Endodermal cell (in vitro differentiated cells): Measurements from ENCODE around the gene KIF26A. TPM values are rescaled to one million over a fixed set of nuclear protein-coding genes. Genes with fewer than 3 reads are reported as not detected.
"Not testable (repeated sequence)": the region's sequence is repeated elsewhere in the genome, so short reads cannot be mapped to it uniquely, and the experiment has no call there.

Experiments used
- DNase-seq: peaks from one replicate; pipeline ENCODE4 v3.0.0-alpha.2; 2017
- H3K27ac ChIP-seq: 2 replicates; pipeline ENCODE4 v1.5.1; 2013; ENCODE audit warnings: mild to moderate bottlenecking, low read depth, low read length, moderate library complexity
- H3K27me3 ChIP-seq: 2 replicates; pipeline ENCODE4 v1.6.1; 2013; ENCODE audit warnings: mild to moderate bottlenecking, low read length, moderate library complexity; ENCODE audit not compliant: insufficient read depth, control insufficient read depth, poor library complexity, severe bottlenecking
- H3K36me3 ChIP-seq: 2 replicates; pipeline ENCODE4 v1.7.0; 2013; ENCODE audit warnings: mild to moderate bottlenecking, low read length, moderate library complexity; ENCODE audit not compliant: control insufficient read depth, insufficient read depth
- H3K4me1 ChIP-seq: one replicate; pipeline ENCODE4 v1.7.0; 2013; ENCODE audit warnings: low read length; ENCODE audit not compliant: control insufficient read depth, insufficient read depth
- H3K4me3 ChIP-seq: 2 replicates; pipeline ENCODE4 v1.5.1; 2013; ENCODE audit warnings: mild to moderate bottlenecking, low read length, moderate library complexity
- H3K9ac ChIP-seq: 2 replicates; pipeline ENCODE4 v1.6.1; 2013; ENCODE audit warnings: mild to moderate bottlenecking, low read length, moderate library complexity; ENCODE audit not compliant: poor library complexity, severe bottlenecking; ENCODE audit errors: extremely low read depth
- H3K9me3 ChIP-seq: 2 replicates; pipeline ENCODE4 v1.6.1; 2013; ENCODE audit warnings: mild to moderate bottlenecking, low read length, moderate library complexity; ENCODE audit not compliant: control insufficient read depth
- H3K27ac Mint-ChIP-seq: 2 replicates; pipeline ENCODE4 v1.8.0; 2020; ENCODE audit warnings: mixed read lengths
- H3K27me3 Mint-ChIP-seq: 2 replicates; pipeline ENCODE4 v1.8.0; 2021; ENCODE audit warnings: mild to moderate bottlenecking, mixed read lengths; ENCODE audit not compliant: insufficient read depth
- H3K36me3 Mint-ChIP-seq: 2 replicates; pipeline ENCODE4 v1.8.0; 2020; ENCODE audit warnings: low read depth, mixed read lengths
- H3K4me1 Mint-ChIP-seq: 2 replicates; pipeline ENCODE4 v1.8.0; 2020; ENCODE audit warnings: mixed read lengths
- H3K4me3 Mint-ChIP-seq: 2 replicates; pipeline ENCODE4 v1.8.0; 2020; ENCODE audit warnings: mild to moderate bottlenecking, moderate library complexity, mixed read lengths
- H3K9me3 Mint-ChIP-seq: 2 replicates; pipeline ENCODE4 v1.8.0; 2020; ENCODE audit warnings: mild to moderate bottlenecking, mixed read lengths
- CTCF ChIP-seq: fragments of 200-600 bp; sonication (generic); conservative IDR thresholded peaks from 2 replicates; pipeline ENCODE4 v1.5.0; 2021; ENCODE audit warnings: antibody characterized with exemption, mild to moderate bottlenecking
- WGBS, 2 experiments: methylation state at CpG; one replicate each; pipeline versions ENCODE4 v1.1.5 to v1.1.7; 2013; ENCODE audit warnings: missing lambda C conversion rate in 2 of 2, mixed read lengths in 1 of 2; ENCODE audit not compliant: insufficient coverage in 1 of 2, insufficient read length in 1 of 2; 5-methylcytosine and 5-hydroxymethylcytosine counted together
- total RNA-seq, 2 donors: library from RNA; stranded (reverse); fragmentation: NEBNext Ultra II Directional in 1 of 2; extraction: Animal tissue kit (Norgen Biotek cat#: 25700) in 1 of 2; gene quantifications; 2 replicates in 1 of 2; 3 replicates in 1 of 2; pipeline ENCODE4 v1.2.1, GENCODE V29; 2021

The KIF26A gene
- total RNA-seq, 2 donors from 2014 or later = 36.7 to 54.8 TPM

- Histone ChIP-seq H3K27ac (no peak overlapping the region), H3K4me1 (no peaks in the 10 kb centered on the region), H3K27me3 (no peaks in the 10 kb centered on the region), H3K4me3 (no peak overlapping the region), H3K36me3 (no peaks in the 10 kb centered on the region), H3K9me3 (peaks cover 4% of the 10 kb centered on the region), H3K9ac (no peak overlapping the region)
- peak; percentile 87 for DNase-seq
- H3K36me3 Mint-ChIP-seq = no peaks in the 10 kb centered on the region
- no peaks in the 10 kb centered on the region for H3K27me3 Mint-ChIP-seq
- H3K27ac Mint-ChIP-seq = peak overlapping the region; percentile 58
- H3K4me3 Mint-ChIP-seq = no peak overlapping the region
- no peaks in the 10 kb centered on the region for H3K9me3 Mint-ChIP-seq
- peaks cover 9% of the 10 kb centered on the region for H3K4me1 Mint-ChIP-seq
- 85 to 94% methylated on average over 3 to 18 of the region's 19 CpGs for WGBS, 2 experiments
- peak; percentile 84 for TF ChIP-seq CTCF
These were observed 86.3 kb downstream of the KIF26A start for GRCh38 chr14:104224506-104225277.

GRCh38 chr14:104225278-104226190 is 87.1 kb downstream of the KIF26A start:
- H3K4me1 Mint-ChIP-seq, H3K27me3 Mint-ChIP-seq, H3K27me3 ChIP-seq, H3K9ac ChIP-seq, H3K4me3 ChIP-seq, H3K36me3 Mint-ChIP-seq, H3K36me3 ChIP-seq, H3K9me3 ChIP-seq, H3K27ac Mint-ChIP-seq, H3K4me3 Mint-ChIP-seq, H3K4me1 ChIP-seq, H3K9me3 Mint-ChIP-seq, H3K27ac ChIP-seq: not testable (repeated sequence)
- DNase-seq = peak; percentile 61
- 74 to 83% methylated on average over 5 to 16 of the region's 28 CpGs for WGBS, 2 experiments

DNA sequence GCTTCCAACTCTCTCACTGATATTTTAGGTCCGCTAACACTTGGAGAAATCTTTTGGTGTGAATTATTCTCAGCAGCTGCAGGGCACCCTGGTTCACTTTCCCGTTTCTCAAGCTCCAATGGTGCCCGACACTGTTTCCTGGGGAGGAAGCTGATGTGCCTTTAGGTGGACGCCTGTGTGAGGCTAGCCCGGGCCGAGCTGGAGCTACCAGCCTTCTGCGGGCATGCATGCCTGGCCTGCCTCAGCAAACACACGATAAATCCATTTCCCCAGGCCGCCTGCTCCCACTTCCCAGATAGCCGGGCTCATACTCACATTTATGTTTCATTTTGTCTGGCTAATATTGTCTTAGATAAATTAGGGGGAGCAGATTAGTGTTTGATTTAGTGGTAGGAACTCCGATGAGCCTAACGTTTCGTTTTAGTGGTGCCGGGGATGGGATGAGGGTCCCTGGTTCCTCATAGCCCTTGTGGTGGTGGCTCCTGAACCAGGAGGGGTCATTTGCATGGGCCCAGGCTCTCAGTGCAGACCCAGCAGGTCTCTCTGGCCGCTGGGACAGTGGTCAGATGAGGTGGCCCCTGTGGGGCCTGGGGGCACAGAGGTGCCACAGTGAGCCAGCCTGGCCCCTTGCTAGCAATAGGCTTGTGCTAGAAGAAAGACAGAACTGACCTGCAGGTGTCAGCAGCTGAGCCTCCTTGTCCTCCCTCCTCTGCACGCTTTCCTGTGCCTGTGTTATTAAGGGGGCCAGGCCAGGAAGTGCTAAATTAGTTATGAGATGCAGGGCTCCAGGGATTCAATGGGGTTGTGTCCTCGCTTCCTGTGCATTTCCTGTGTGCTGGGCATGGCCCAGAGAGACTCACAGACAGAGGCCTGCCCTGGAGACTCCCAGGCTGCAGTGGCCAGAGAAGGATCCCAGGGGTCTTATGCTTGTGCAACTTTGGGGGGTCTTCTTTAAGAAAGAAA is 88.3 kb downstream of the KIF26A start:
- TF ChIP-seq CTCF = peak; percentile 21
- 89 to 97% methylated on average over 12 to 17 of the region's 17 CpGs for WGBS, 2 experiments
- H3K27ac ChIP-seq = no peak overlapping the region
- Mint-ChIP-seq H3K27me3 (peaks cover 2% of the 10 kb centered on the region), H3K4me1 (peaks cover 9% of the 10 kb centered on the region), H3K36me3 (no peaks in the 10 kb centered on the region), H3K9me3 (no peaks in the 10 kb centered on the region), H3K4me3 (no peak overlapping the region), H3K27ac (no peak overlapping the region)
- no peaks in the 10 kb centered on the region for H3K4me1 ChIP-seq
- H3K36me3 ChIP-seq = no peaks in the 10 kb centered on the region
- H3K9ac ChIP-seq = no peak overlapping the region
- no peak for DNase-seq
- peaks cover 4% of the 10 kb centered on the region for H3K9me3 ChIP-seq
- no peaks in the 10 kb centered on the region for H3K27me3 ChIP-seq
- no peak overlapping the region for H3K4me3 ChIP-seq
